B cell (primary cell): ENCODE measurements around the gene ABTB2.

ENCODE experiments used
- EZH2 ChIP-seq: IDR thresholded peaks from 2 replicates; pipeline ENCODE4 v1.6.1; 2012; ENCODE audit warnings: borderline replicate concordance, low read depth, mild to moderate bottlenecking, moderate library complexity, low read length; ENCODE audit not compliant: insufficient read depth, poor library complexity, severe bottlenecking
- TF ChIP-seq, protein P1 (sequence below): fragments of 200-600 bp; IDR thresholded peaks from one replicate; pipeline ENCODE4 v1.8.0; 2022; ENCODE audit warnings: antibody characterized with exemption, mild to moderate bottlenecking

GRCh38 chr11:34135439-34135838 lies 222.4 kb downstream of the ABTB2 start:
- TF ChIP-seq, protein P1, sequence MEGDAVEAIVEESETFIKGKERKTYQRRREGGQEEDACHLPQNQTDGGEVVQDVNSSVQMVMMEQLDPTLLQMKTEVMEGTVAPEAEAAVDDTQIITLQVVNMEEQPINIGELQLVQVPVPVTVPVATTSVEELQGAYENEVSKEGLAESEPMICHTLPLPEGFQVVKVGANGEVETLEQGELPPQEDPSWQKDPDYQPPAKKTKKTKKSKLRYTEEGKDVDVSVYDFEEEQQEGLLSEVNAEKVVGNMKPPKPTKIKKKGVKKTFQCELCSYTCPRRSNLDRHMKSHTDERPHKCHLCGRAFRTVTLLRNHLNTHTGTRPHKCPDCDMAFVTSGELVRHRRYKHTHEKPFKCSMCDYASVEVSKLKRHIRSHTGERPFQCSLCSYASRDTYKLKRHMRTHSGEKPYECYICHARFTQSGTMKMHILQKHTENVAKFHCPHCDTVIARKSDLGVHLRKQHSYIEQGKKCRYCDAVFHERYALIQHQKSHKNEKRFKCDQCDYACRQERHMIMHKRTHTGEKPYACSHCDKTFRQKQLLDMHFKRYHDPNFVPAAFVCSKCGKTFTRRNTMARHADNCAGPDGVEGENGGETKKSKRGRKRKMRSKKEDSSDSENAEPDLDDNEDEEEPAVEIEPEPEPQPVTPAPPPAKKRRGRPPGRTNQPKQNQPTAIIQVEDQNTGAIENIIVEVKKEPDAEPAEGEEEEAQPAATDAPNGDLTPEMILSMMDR, result no peak
- TF ChIP-seq EZH2, result no peak
